Measurements from ENCODE around the gene SETD4. TPM values are rescaled to one million over a fixed set of nuclear protein-coding genes. Genes with fewer than 3 reads are reported as not detected.

The SETD4 gene
- total RNA-seq, 2 experiments from 2014 or later = 14.8 to 15.2 TPM

GRCh38 chr21:36022427-36023091, 37.8 kb downstream of the SETD4 start:
- Mint-ChIP-seq H3K4me1 (ENCODE audit: low read depth) (no peaks in the 10 kb centered on the region), H3K36me3 (ENCODE audit: low read depth) (peaks cover 6% of the 10 kb centered on the region), H3K27me3 (ENCODE audit: low read depth) (no peaks in the 10 kb centered on the region), H3K9me3 (peaks cover 5% of the 10 kb centered on the region), H3K27ac (no peak overlapping the region), H3K4me3 (no peak overlapping the region)
- CTCF ChIA-PET = interaction anchor here (0.6 to 1.5 kb wide), 2 partner anchors 90 to 1304 kb away, joined by 4 to 8 read pairs; no protein-coding TSS in a partner anchor
- DNase-seq = no peak
- intact Hi-C loops (cut with micrococcal nuclease) = loop anchor here (10.0 kb wide), 1 partner anchor 78 kb away; no protein-coding TSS in a partner anchor

GRCh38 chr21:36021251-36021837, 39.0 kb downstream of the SETD4 start:
- Mint-ChIP-seq H3K27ac (no peak overlapping the region), H3K27me3 (ENCODE audit: low read depth) (no peaks in the 10 kb centered on the region), H3K4me1 (ENCODE audit: low read depth) (no peaks in the 10 kb centered on the region), H3K36me3 (ENCODE audit: low read depth) (peaks cover 6% of the 10 kb centered on the region), H3K9me3 (peaks cover 5% of the 10 kb centered on the region), H3K4me3 (no peak overlapping the region)
- DNase-seq = no peak
- intact Hi-C loops (cut with micrococcal nuclease) = loop anchor here (10.0 kb wide), 1 partner anchor 77 kb away; no protein-coding TSS in a partner anchor
- CTCF ChIA-PET = interaction anchor here (0.6 to 1.5 kb wide), 2 partner anchors 91 to 179 kb away, joined by 3 to 4 read pairs; no protein-coding TSS in a partner anchor

- no peak overlapping the region for H3K4me3 Mint-ChIP-seq
- no peak for DNase-seq
- no peaks in the 10 kb centered on the region for H3K4me1 Mint-ChIP-seq (ENCODE audit: low read depth)
- CTCF ChIA-PET = no interaction called here
- H3K27ac Mint-ChIP-seq = no peak overlapping the region
- no peaks in the 10 kb centered on the region for H3K27me3 Mint-ChIP-seq (ENCODE audit: low read depth)
- H3K36me3 Mint-ChIP-seq (ENCODE audit: low read depth) = no peaks in the 10 kb centered on the region
- H3K9me3 Mint-ChIP-seq = no peaks in the 10 kb centered on the region
- intact Hi-C loops (cut with micrococcal nuclease) = no loop called here
Observed at GRCh38 chr21:36015045-36015444, 45.3 kb downstream of the SETD4 start.

- Mint-ChIP-seq H3K4me1 (ENCODE audit: low read depth) (no peaks in the 10 kb centered on the region), H3K9me3 (no peaks in the 10 kb centered on the region), H3K4me3 (no peak overlapping the region), H3K27me3 (ENCODE audit: low read depth) (no peaks in the 10 kb centered on the region), H3K27ac (no peak overlapping the region), H3K36me3 (ENCODE audit: low read depth) (no peaks in the 10 kb centered on the region)
- intact Hi-C loops (cut with micrococcal nuclease) = no loop called here
- CTCF ChIA-PET = interaction anchor here (0.6 kb wide), 1 partner anchor 329 kb away, joined by 3 read pairs; no protein-coding TSS in a partner anchor
- no peak for DNase-seq
Observed at GRCh38 chr21:36010801-36011200, 49.5 kb downstream of the SETD4 start.

- no peak overlapping the region for H3K27ac Mint-ChIP-seq
- no peak for DNase-seq
- no peaks in the 10 kb centered on the region for H3K27me3 Mint-ChIP-seq (ENCODE audit: low read depth)
- CTCF ChIA-PET = no interaction called here
- H3K4me1 Mint-ChIP-seq (ENCODE audit: low read depth) = no peaks in the 10 kb centered on the region
- intact Hi-C loops (cut with micrococcal nuclease) = no loop called here
- H3K4me3 Mint-ChIP-seq = no peak overlapping the region
- H3K36me3 Mint-ChIP-seq (ENCODE audit: low read depth) = no peaks in the 10 kb centered on the region
- no peaks in the 10 kb centered on the region for H3K9me3 Mint-ChIP-seq
Observed at GRCh38 chr21:36008505-36008904, 51.8 kb downstream of the SETD4 start.

- Mint-ChIP-seq H3K36me3 (ENCODE audit: low read depth) (no peaks in the 10 kb centered on the region), H3K9me3 (no peaks in the 10 kb centered on the region), H3K4me1 (ENCODE audit: low read depth) (no peaks in the 10 kb centered on the region), H3K4me3 (no peak overlapping the region), H3K27me3 (ENCODE audit: low read depth) (peaks cover 1% of the 10 kb centered on the region), H3K27ac (no peak overlapping the region)
- CTCF ChIA-PET = no interaction called here
- intact Hi-C loops (cut with micrococcal nuclease) = no loop called here
- DNase-seq = no peak
Observed at GRCh38 chr21:36005879-36006400, 54.4 kb downstream of the SETD4 start.

- Mint-ChIP-seq H3K4me1 (ENCODE audit: low read depth) (no peaks in the 10 kb centered on the region), H3K27me3 (ENCODE audit: low read depth) (peaks cover 6% of the 10 kb centered on the region), H3K9me3 (no peaks in the 10 kb centered on the region), H3K36me3 (ENCODE audit: low read depth) (no peaks in the 10 kb centered on the region), H3K27ac (no peak overlapping the region), H3K4me3 (no peak overlapping the region)
- intact Hi-C loops (cut with micrococcal nuclease) = no loop called here
- CTCF ChIA-PET = no interaction called here
- no peak for DNase-seq
Observed at GRCh38 chr21:36005018-36005417, 55.3 kb downstream of the SETD4 start.

GRCh38 chr21:36004441-36004840, 55.9 kb downstream of the SETD4 start:
- H3K36me3 Mint-ChIP-seq (ENCODE audit: low read depth) = no peaks in the 10 kb centered on the region
- no peak overlapping the region for H3K27ac Mint-ChIP-seq
- no peak overlapping the region for H3K4me3 Mint-ChIP-seq
- H3K4me1 Mint-ChIP-seq (ENCODE audit: low read depth) = no peaks in the 10 kb centered on the region
- intact Hi-C loops (cut with micrococcal nuclease) = no loop called here
- H3K9me3 Mint-ChIP-seq = no peaks in the 10 kb centered on the region
- CTCF ChIA-PET = interaction anchor here (0.9 kb wide), 1 partner anchor 23 kb away, joined by 3 read pairs; no protein-coding TSS in a partner anchor
- H3K27me3 Mint-ChIP-seq (ENCODE audit: low read depth) = peaks cover 6% of the 10 kb centered on the region
- no peak for DNase-seq

- Mint-ChIP-seq H3K27ac (no peak overlapping the region), H3K4me3 (no peak overlapping the region), H3K27me3 (ENCODE audit: low read depth) (peaks cover 8% of the 10 kb centered on the region), H3K4me1 (ENCODE audit: low read depth) (no peaks in the 10 kb centered on the region), H3K9me3 (no peaks in the 10 kb centered on the region), H3K36me3 (ENCODE audit: low read depth) (no peaks in the 10 kb centered on the region)
- no peak for DNase-seq
- CTCF ChIA-PET = interaction anchor here (0.9 to 1.1 kb wide), 2 partner anchors 17 to 24 kb away, joined by 3 read pairs; no protein-coding TSS in a partner anchor
- intact Hi-C loops (cut with micrococcal nuclease) = no loop called here
Observed at GRCh38 chr21:36003776-36004175, 56.5 kb downstream of the SETD4 start.

- no peak overlapping the region for H3K4me3 Mint-ChIP-seq
- no peaks in the 10 kb centered on the region for H3K36me3 Mint-ChIP-seq (ENCODE audit: low read depth)
- no peak for DNase-seq
- intact Hi-C loops (cut with micrococcal nuclease) = no loop called here
- H3K4me1 Mint-ChIP-seq (ENCODE audit: low read depth) = peaks cover 15% of the 10 kb centered on the region
- no peaks in the 10 kb centered on the region for H3K9me3 Mint-ChIP-seq
- H3K27ac Mint-ChIP-seq = no peak overlapping the region
- peaks cover 26% of the 10 kb centered on the region for H3K27me3 Mint-ChIP-seq (ENCODE audit: low read depth)
- CTCF ChIA-PET = no interaction called here
Observed at GRCh38 chr21:35996217-35996616, 64.1 kb downstream of the SETD4 start.

GRCh38 chr21:35995522-35996088, 64.7 kb downstream of the SETD4 start:
- intact Hi-C loops (cut with micrococcal nuclease) = no loop called here
- peaks cover 22% of the 10 kb centered on the region for H3K27me3 Mint-ChIP-seq (ENCODE audit: low read depth)
- no peak overlapping the region for H3K4me3 Mint-ChIP-seq
- H3K27ac Mint-ChIP-seq = no peak overlapping the region
- DNase-seq = peak; percentile 7
- H3K4me1 Mint-ChIP-seq (ENCODE audit: low read depth) = peaks cover 15% of the 10 kb centered on the region
- H3K36me3 Mint-ChIP-seq (ENCODE audit: low read depth) = no peaks in the 10 kb centered on the region
- CTCF ChIA-PET = no interaction called here
- H3K9me3 Mint-ChIP-seq = no peaks in the 10 kb centered on the region

- H3K4me3 Mint-ChIP-seq = no peak overlapping the region
Observed at GRCh38 chr21:35994613-35995012, 65.7 kb downstream of the SETD4 start.

More at GRCh38 chr21:35994613-35995012, 65.7 kb downstream of the SETD4 start:
- DNase-seq = no peak
- CTCF ChIA-PET = no interaction called here
- no peaks in the 10 kb centered on the region for H3K9me3 Mint-ChIP-seq
- H3K27me3 Mint-ChIP-seq (ENCODE audit: low read depth) = peaks cover 20% of the 10 kb centered on the region
- H3K27ac Mint-ChIP-seq = no peak overlapping the region
- H3K36me3 Mint-ChIP-seq (ENCODE audit: low read depth) = no peaks in the 10 kb centered on the region
- intact Hi-C loops (cut with micrococcal nuclease) = no loop called here
- peaks cover 15% of the 10 kb centered on the region for H3K4me1 Mint-ChIP-seq (ENCODE audit: low read depth)
